HG02973 (cell line): ENCODE measurements around the gene CAPN11.
"Not testable (repeated sequence)": the region's sequence is repeated elsewhere in the genome, so short reads cannot be mapped to it uniquely, and the experiment has no call there.

Experiments
- ATAC-seq: cut with Tn5 transposase; IDR thresholded peaks from one replicate; pipeline ENCODE4 v1.9.1; 2021; ENCODE audit warnings: moderate library complexity; ENCODE audit not compliant: unreplicated experiment

The CAPN11 gene

GRCh38 chr6:44179648-44180047, 21.0 kb downstream of the CAPN11 start:
- no peak for ATAC-seq

- ATAC-seq = no peak
Measured at GRCh38 chr6:44180406-44180805, 21.8 kb downstream of the CAPN11 start.

GRCh38 chr6:44180886-44181285, 22.3 kb downstream of the CAPN11 start:
- no peak for ATAC-seq

- ATAC-seq = not testable (repeated sequence)
Measured at GRCh38 chr6:44181784-44182183, 23.2 kb downstream of the CAPN11 start.

- no peak for ATAC-seq
Measured at GRCh38 chr6:44182911-44183390, 24.3 kb downstream of the CAPN11 start.

GRCh38 chr6:44183783-44184182, 25.2 kb downstream of the CAPN11 start:
- ATAC-seq = no peak

- not testable (repeated sequence) for ATAC-seq
Measured at GRCh38 chr6:44185356-44185755, 26.7 kb downstream of the CAPN11 start.

GRCh38 chr6:44185953-44186634, 27.5 kb downstream of the CAPN11 start:
- no peak for ATAC-seq

- no peak for ATAC-seq
Measured at GRCh38 chr6:44186635-44187025, 28.0 kb downstream of the CAPN11 start.

GRCh38 chr6:44188819-44189218, 30.2 kb downstream of the CAPN11 start:
- ATAC-seq = no peak

- ATAC-seq = no peak
Measured at GRCh38 chr6:44189257-44189656, 30.6 kb downstream of the CAPN11 start.

GRCh38 chr6:44190715-44191114, 32.1 kb downstream of the CAPN11 start:
- ATAC-seq = peak; percentile 65

GRCh38 chr6:44192428-44193041, 33.9 kb downstream of the CAPN11 start:
- no peak for ATAC-seq

GRCh38 chr6:44193307-44193910, 34.8 kb downstream of the CAPN11 start:
- ATAC-seq = no peak

- ATAC-seq = no peak
Measured at GRCh38 chr6:44194326-44194725, 35.7 kb downstream of the CAPN11 start.

- ATAC-seq = not testable (repeated sequence)
Measured at GRCh38 chr6:44196351-44196750, 37.7 kb downstream of the CAPN11 start.

- no peak for ATAC-seq
Measured at GRCh38 chr6:44198684-44199083, 40.1 kb downstream of the CAPN11 start.

- no peak for ATAC-seq
Measured at GRCh38 chr6:44199883-44200282, 41.3 kb downstream of the CAPN11 start.

- no peak for ATAC-seq
Measured at GRCh38 chr6:44201200-44201599, 42.6 kb downstream of the CAPN11 start.

- no peak for ATAC-seq
Measured at GRCh38 chr6:44201638-44202303, 43.2 kb downstream of the CAPN11 start.

- no peak for ATAC-seq
Measured at GRCh38 chr6:44202332-44202971, 43.8 kb downstream of the CAPN11 start.
